H1 (cell line): ENCODE data around the gene FANCE. TPM values are rescaled to one million over a fixed set of nuclear protein-coding genes. Genes with fewer than 3 reads are reported as not detected.

Experiments
- CTCF ChIA-PET: fragments of 300-600 bp; sonication (Branson Sonifier 250); formaldehyde crosslinking; loops from one replicate; lab custom pipeline; 2021; ENCODE audit not compliant: partially characterized antibody; lab: Charles Lee
- POLR2A ChIA-PET: fragments of 300-600 bp; sonication (Branson Sonifier 250); formaldehyde crosslinking; loops from one replicate; lab custom pipeline; 2021; ENCODE audit warnings: inconsistent platforms; ENCODE audit not compliant: partially characterized antibody; lab: Charles Lee
- DNase-seq, 2 experiments: peaks; one replicate each; pipeline versions ENCODE4 v3.0.0 to v3.0.0-alpha.2; 2010 to 2022; ENCODE audit warnings: low spot score in 2 of 2, low read depth in 1 of 2, mixed read lengths in 1 of 2
- FAIRE-seq: peaks from 2 replicates; lab custom pipeline; 2011; peaks lifted over from hg19 to GRCh38; lab: Jason Lieb, UNC
- H2AFZ ChIP-seq: 2 replicates; pipeline ENCODE4 v1.8.1; 2012; ENCODE audit warnings: low read length, inconsistent platforms
- H2AK5ac ChIP-seq: 2 replicates; pipeline ENCODE4 v1.6.1; 2013; ENCODE audit warnings: low read depth, low read length
- H2BK120ac ChIP-seq: replicated peaks from 2 replicates; pipeline ENCODE3; 2013; ENCODE audit warnings: low read depth, low read length, inconsistent platforms
- H2BK12ac ChIP-seq: 2 replicates; pipeline ENCODE4 v1.6.1; 2013; ENCODE audit warnings: low read depth, low read length
- H2BK15ac ChIP-seq: 2 replicates; pipeline ENCODE4 v1.6.1; 2013; ENCODE audit warnings: low read length
- H2BK20ac ChIP-seq: 2 replicates; pipeline ENCODE4 v1.6.1; 2013; ENCODE audit warnings: low read length
- H2BK5ac ChIP-seq: 2 replicates; pipeline ENCODE4 v1.6.1; 2013; ENCODE audit warnings: low read depth, low read length
- H3K14ac ChIP-seq: 2 replicates; pipeline ENCODE4 v1.6.1; 2013; ENCODE audit warnings: inconsistent platforms; ENCODE audit not compliant: insufficient read length
- H3K18ac ChIP-seq: 2 replicates; pipeline ENCODE4 v1.6.1; 2013; ENCODE audit warnings: low read length; ENCODE audit errors: extremely low read depth
- H3K23ac ChIP-seq: 2 replicates; pipeline ENCODE4 v1.6.1; 2013; ENCODE audit warnings: inconsistent platforms; ENCODE audit not compliant: insufficient read length
- H3K23me2 ChIP-seq: 2 replicates; pipeline ENCODE4 v1.6.1; 2013; ENCODE audit warnings: low read depth, low read length
- H3K27ac ChIP-seq: 2 replicates; pipeline ENCODE4 v1.6.1; 2011; ENCODE audit warnings: low read depth, low read length, inconsistent platforms
- H3K27me3 ChIP-seq, 4 experiments: replicated peaks in 1 of 4; 1 replicate in 1 of 4; 2 replicates in 3 of 4; pipeline versions ENCODE4 v1.6.1 to v1.8.1; 2011 to 2013; ENCODE audit warnings: low read length in 3 of 4, mild to moderate bottlenecking in 3 of 4, inconsistent platforms in 2 of 4, mixed read lengths in 2 of 4, moderate library complexity in 1 of 4; ENCODE audit not compliant: control insufficient read depth in 3 of 4, insufficient read depth in 3 of 4; ENCODE audit errors: extremely low read depth in 1 of 4
- H3K36me3 ChIP-seq, 4 experiments: 2 replicates each; pipeline versions ENCODE4 v1.6.1 to v1.8.1; 2011 to 2013; ENCODE audit warnings: mild to moderate bottlenecking in 4 of 4, low read length in 3 of 4, moderate library complexity in 2 of 4, control low read depth in 1 of 4, inconsistent platforms in 1 of 4; ENCODE audit not compliant: insufficient read depth in 4 of 4, control insufficient read depth in 2 of 4
- H3K4ac ChIP-seq: replicated peaks from 2 replicates; pipeline ENCODE3; 2013; ENCODE audit warnings: low read length, low read depth, mixed read lengths, inconsistent platforms; ENCODE audit not compliant: insufficient read length
- H3K4me1 ChIP-seq, 4 experiments: replicated peaks in 1 of 4; 1 replicate in 1 of 4; 2 replicates in 3 of 4; pipeline versions ENCODE4 v1.6.1 to v1.8.1; 2011 to 2013; ENCODE audit warnings: low read length in 3 of 4, inconsistent platforms in 2 of 4, mixed read lengths in 1 of 4; ENCODE audit not compliant: insufficient read depth in 4 of 4, control insufficient read depth in 3 of 4
- H3K4me2 ChIP-seq, 2 experiments: 2 replicates each; pipeline versions ENCODE4 v1.6.1 to v1.8.1; 2011 to 2013; ENCODE audit warnings: low read depth in 2 of 2, low read length in 2 of 2, control low read depth in 1 of 2, inconsistent platforms in 1 of 2, mild to moderate bottlenecking in 1 of 2; ENCODE audit not compliant: insufficient read depth in 1 of 2
- H3K4me3 ChIP-seq, 4 experiments: fragments of 200-600, 300-600 bp in 1 of 4; sonication (generic), shearing (Covaris generic), sonication (Bioruptor Twin) in 1 of 4; 2 replicates each; pipeline versions ENCODE4 v1.5.1 to v1.8.1; 2011 to 2016; ENCODE audit warnings: low read length in 4 of 4, low read depth in 3 of 4, control low read depth in 2 of 4, inconsistent platforms in 2 of 4, mild to moderate bottlenecking in 2 of 4, mixed read lengths in 1 of 4, moderate library complexity in 1 of 4; ENCODE audit not compliant: insufficient read depth in 2 of 4; ENCODE audit errors: extremely low read depth in 1 of 4
- H3K56ac ChIP-seq: replicated peaks from 2 replicates; pipeline ENCODE3; 2013; ENCODE audit warnings: low read depth, mild to moderate bottlenecking, mixed read lengths, low read length, inconsistent platforms; ENCODE audit not compliant: insufficient read length
- H3K79me1 ChIP-seq: 2 replicates; pipeline ENCODE4 v1.6.1; 2013; ENCODE audit warnings: low read depth, low read length, control low read depth
- H3K79me2 ChIP-seq, 2 experiments: 2 replicates each; pipeline versions ENCODE4 v1.6.1 to v1.8.1; 2012 to 2013; ENCODE audit warnings: low read length in 2 of 2, mild to moderate bottlenecking in 2 of 2, inconsistent platforms in 1 of 2; ENCODE audit not compliant: insufficient read depth in 2 of 2, control insufficient read depth in 1 of 2
- H3K9ac ChIP-seq, 4 experiments: replicated peaks in 1 of 4; 1 replicate in 1 of 4; 2 replicates in 3 of 4; pipeline versions ENCODE4 v1.6.1 to v1.8.1; 2011 to 2013; ENCODE audit warnings: low read depth in 3 of 4, low read length in 3 of 4, control low read depth in 2 of 4, mild to moderate bottlenecking in 2 of 4, moderate library complexity in 2 of 4, inconsistent platforms in 1 of 4; ENCODE audit errors: extremely low read depth in 1 of 4
- H3K9me3 ChIP-seq, 2 experiments: 2 replicates each; pipeline versions ENCODE4 v1.6.1 to v1.8.1; 2012 to 2013; ENCODE audit warnings: mild to moderate bottlenecking in 2 of 2, moderate library complexity in 2 of 2, control low read depth in 1 of 2, inconsistent platforms in 1 of 2, low read depth in 1 of 2, low read length in 1 of 2, mixed read lengths in 1 of 2; ENCODE audit not compliant: insufficient read depth in 2 of 2
- H4K20me1 ChIP-seq, 2 experiments: replicated peaks in 1 of 2; 2 replicates each; pipeline versions ENCODE3 to v1.8.1; 2011 to 2013; ENCODE audit warnings: inconsistent platforms in 2 of 2, low read length in 2 of 2, mild to moderate bottlenecking in 1 of 2; ENCODE audit not compliant: insufficient read depth in 2 of 2, control insufficient read depth in 1 of 2
- H4K5ac ChIP-seq: 2 replicates; pipeline ENCODE4 v1.6.1; 2013; ENCODE audit warnings: low read length, low read depth, mixed read lengths, inconsistent platforms; ENCODE audit not compliant: insufficient read length
- H4K8ac ChIP-seq: 2 replicates; pipeline ENCODE4 v1.8.0; 2013; ENCODE audit warnings: mild to moderate bottlenecking, moderate library complexity, low read length, inconsistent platforms; ENCODE audit not compliant: insufficient read depth; ENCODE audit errors: extremely low read depth
- H4K91ac ChIP-seq: replicated peaks from 2 replicates; pipeline ENCODE3; 2013; ENCODE audit warnings: low read length, mixed read lengths, inconsistent platforms; ENCODE audit not compliant: insufficient read length
- CBX5 ChIP-seq: fragments of 300-800, 300-1000 bp; sonication (generic); IDR thresholded peaks from 2 replicates; pipeline ENCODE4 v1.7.1; 2016; ENCODE audit warnings: antibody characterized with exemption, low read length, low read depth
- CBX8 ChIP-seq: fragments of 300-800, 300-1000 bp; sonication (generic); IDR thresholded peaks from 2 replicates; pipeline ENCODE4 v1.7.1; 2016; ENCODE audit warnings: low read depth, low read length, borderline replicate concordance
- CHD2 ChIP-seq: IDR thresholded peaks from 2 replicates; pipeline ENCODE4 v1.6.1; 2012; ENCODE audit warnings: low read length, improper control_type of control experiment
- GABPA ChIP-seq: IDR thresholded peaks from 2 replicates; pipeline ENCODE4 v1.6.1; 2011; ENCODE audit warnings: mild to moderate bottlenecking, low read length, moderate library complexity, borderline replicate concordance; ENCODE audit not compliant: insufficient read depth
- MAFK ChIP-seq: IDR thresholded peaks from 2 replicates; pipeline ENCODE4 v1.6.1; 2012; ENCODE audit warnings: low read depth, mild to moderate bottlenecking, improper control_type of control experiment, low read length
- PHF8 ChIP-seq: fragments of 200-600 bp; sonication (generic); conservative IDR thresholded peaks from 2 replicates; pipeline ENCODE4 v1.7.1; 2012; ENCODE audit warnings: low read depth, mild to moderate bottlenecking, inconsistent platforms, low read length, moderate library complexity
- POLR2A ChIP-seq, 2 experiments: IDR thresholded peaks; 1 replicate in 1 of 2; 2 replicates in 1 of 2; pipeline ENCODE4 v1.6.1; 2011; ENCODE audit warnings: low read depth in 2 of 2, low read length in 2 of 2, mild to moderate bottlenecking in 2 of 2; ENCODE audit errors: control extremely low read depth in 1 of 2
- RFX5 ChIP-seq: IDR thresholded peaks from 2 replicates; pipeline ENCODE4 v1.6.1; 2011; ENCODE audit warnings: low read depth, low read length, improper control_type of control experiment, borderline replicate concordance
- SRF ChIP-seq: IDR thresholded peaks from 2 replicates; pipeline ENCODE4 v1.6.1; 2011; ENCODE audit warnings: mild to moderate bottlenecking, low read depth, low read length, moderate library complexity
- WGBS, 2 experiments: shearing (Covaris generic) in 1 of 2; methylation state at CpG; one replicate each; pipeline versions ENCODE4 v1.1.6 to v1.1.7; 2013 to 2015; ENCODE audit warnings: low lambda C conversion rate in 2 of 2, mixed read lengths in 2 of 2, inconsistent platforms in 1 of 2, low coverage in 1 of 2, missing lambda C conversion rate in 1 of 2; ENCODE audit not compliant: insufficient replicate concordance in 2 of 2, insufficient coverage in 1 of 2, insufficient read length in 1 of 2; ENCODE audit errors: extremely low coverage in 1 of 2, missing lambda C conversion rate in 1 of 2; 5-methylcytosine and 5-hydroxymethylcytosine counted together
- polyA plus RNA-seq, 7 experiments: library from polyadenylated mRNA; depleted of rRNA in 3 of 7; stranded (reverse) in 5 of 7; unstranded in 2 of 7; fragments of >200 nt in 5 of 7; fragments of 200-250 nt in 2 of 7; gene quantifications; 1 replicate in 5 of 7; 2 replicates in 1 of 7; 4 replicates in 1 of 7; pipeline versions ENCODE4 v1.2.1 to v1.2.3, GENCODE V29; 2011 to 2013; ENCODE audit warnings: missing spikeins in 2 of 7, mixed read lengths in 2 of 7
- total RNA-seq: library from RNA; stranded (reverse); fragmentation: NEBNext Ultra II Directional; extraction: Animal tissue kit (Norgen Biotek cat#: 25700); gene quantifications from 2 replicates; pipeline ENCODE4 v1.2.1, GENCODE V29; 2021

FANCE gene
- total and polyA plus RNA-seq, 2 of the 8 experiments (the other 6 are each of a cell fraction or from before 2014, with no cell fraction given) = 16.1 to 17.0 TPM

DNA sequence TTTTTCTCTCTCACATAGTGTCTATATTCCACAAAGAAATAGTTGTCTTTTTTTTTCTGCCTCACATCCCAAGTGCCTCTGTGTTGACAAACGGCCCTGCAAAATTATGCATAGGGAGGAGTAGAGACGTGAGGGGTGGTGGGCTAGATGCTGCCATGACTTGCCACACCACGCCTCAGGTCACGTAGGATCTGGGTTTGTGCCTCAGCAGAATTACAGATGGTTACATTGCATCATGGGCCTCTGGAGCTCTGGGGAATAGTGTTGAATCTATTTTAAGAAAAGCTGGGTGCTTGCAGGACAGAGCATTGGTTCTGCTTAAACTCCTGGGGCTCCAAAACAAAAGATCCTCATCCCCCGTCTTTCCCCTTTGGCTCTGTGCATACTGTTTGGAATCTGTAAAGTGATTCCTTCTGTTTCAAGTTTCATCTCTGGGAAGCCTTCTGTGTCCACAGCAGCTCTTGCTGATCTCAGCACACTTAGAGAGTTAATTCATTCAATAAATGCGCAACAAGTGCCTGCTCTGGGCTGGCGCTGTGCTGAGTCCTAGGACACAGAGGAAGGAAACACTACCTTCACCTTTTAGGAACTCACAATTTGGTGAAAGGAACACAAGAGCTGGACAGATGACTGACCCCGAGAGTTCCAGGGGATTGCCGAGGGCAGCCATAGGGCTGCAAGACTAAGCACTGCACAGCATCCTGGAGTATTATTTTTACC, 2.4 kb downstream of the FANCE start:
- peaks cover 2 to 17% (median 6%) of the 10 kb centered on the region in 4 experiments; a peak in 7 of 8 replicates for H3K36me3 ChIP-seq
- H3K9ac ChIP-seq = no peak overlapping the region
- no peaks in the 10 kb centered on the region for H3K79me2 ChIP-seq
- no peak overlapping the region for H3K56ac ChIP-seq
- H4K20me1 ChIP-seq = peaks cover 0 to 6% of the 10 kb centered on the region in 2 experiments
- POLR2A ChIA-PET = interaction anchor here (1.2 to 12.4 kb wide), 2 partner anchors 16 to 36 kb away, joined by 3 to 197 read pairs; partner anchors contain the start of gene RPL10A
- no peak overlapping the region for H2AK5ac ChIP-seq
- H3K4me2 ChIP-seq = peak overlapping the region; percentile 31 to 89; a peak in 3 of 4 replicates
- H3K18ac ChIP-seq = 0 out of 2 replicates have a peak overlapping the region, but pooled peaks have one; percentile 5
- no peak for TF ChIP-seq CHD2
- TF ChIP-seq GABPA = no peak
- TF ChIP-seq SRF = no peak
- no peak for TF ChIP-seq POLR2A (IDR thresholded peaks at IDR 0.05; ENCODE audit: control extremely low read depth in 1 of 2, low read depth in 2 of 2, low read length in 2 of 2)
- no peak for TF ChIP-seq CBX8
- TF ChIP-seq RFX5 = no peak
- TF ChIP-seq CBX5 = no peak
- no peak for TF ChIP-seq PHF8
- no peak for TF ChIP-seq MAFK
- no peak overlapping the region for H4K91ac ChIP-seq
- peak overlapping the region in 1 of 4 experiments; percentile 13; a peak in 2 of 8 replicates for H3K4me3 ChIP-seq
- no peak overlapping the region for H3K27ac ChIP-seq
- H3K79me1 ChIP-seq = no peaks in the 10 kb centered on the region; the same call in 1 of the 2 replicates
- CTCF ChIA-PET = interaction anchor here (1.2 to 11.0 kb wide), 7 partner anchors 14 to 159 kb away, joined by 3 to 140 read pairs (median 5); partner anchors contain the start of genes DEF6, PPARD and RPL10A
- no peak overlapping the region for H3K14ac ChIP-seq
- no peak overlapping the region for H3K4ac ChIP-seq
- no peak overlapping the region for H2AFZ ChIP-seq
- DNase-seq (no peak), FAIRE-seq (no peak)
- no peak overlapping the region for H4K8ac ChIP-seq
- WGBS, 2 experiments = 68% methylated on average over 9 of the region's 9 CpGs; no CpG with 5 or more reads in 1 of the 2 experiments
- no peak overlapping the region for H2BK20ac ChIP-seq
- peaks cover 7 to 14% (median 10%) of the 10 kb centered on the region in 4 experiments; a peak in 6 of 7 replicates for H3K4me1 ChIP-seq
- no peaks in the 10 kb centered on the region for H3K27me3 ChIP-seq
- H2BK5ac ChIP-seq = no peak overlapping the region
- no peak overlapping the region for H2BK120ac ChIP-seq
- H2BK15ac ChIP-seq = no peak overlapping the region
- H3K23ac ChIP-seq = no peak overlapping the region
- no peaks in the 10 kb centered on the region; a peak in 1 of 4 replicates for H3K9me3 ChIP-seq
- no peak overlapping the region for H2BK12ac ChIP-seq
- H3K23me2 ChIP-seq = peaks cover 8% of the 10 kb centered on the region; the same call in 1 of the 2 replicates
- H4K5ac ChIP-seq = no peak overlapping the region
